ENCODE results near the gene TECPR1.

TECPR1 gene

DNA sequence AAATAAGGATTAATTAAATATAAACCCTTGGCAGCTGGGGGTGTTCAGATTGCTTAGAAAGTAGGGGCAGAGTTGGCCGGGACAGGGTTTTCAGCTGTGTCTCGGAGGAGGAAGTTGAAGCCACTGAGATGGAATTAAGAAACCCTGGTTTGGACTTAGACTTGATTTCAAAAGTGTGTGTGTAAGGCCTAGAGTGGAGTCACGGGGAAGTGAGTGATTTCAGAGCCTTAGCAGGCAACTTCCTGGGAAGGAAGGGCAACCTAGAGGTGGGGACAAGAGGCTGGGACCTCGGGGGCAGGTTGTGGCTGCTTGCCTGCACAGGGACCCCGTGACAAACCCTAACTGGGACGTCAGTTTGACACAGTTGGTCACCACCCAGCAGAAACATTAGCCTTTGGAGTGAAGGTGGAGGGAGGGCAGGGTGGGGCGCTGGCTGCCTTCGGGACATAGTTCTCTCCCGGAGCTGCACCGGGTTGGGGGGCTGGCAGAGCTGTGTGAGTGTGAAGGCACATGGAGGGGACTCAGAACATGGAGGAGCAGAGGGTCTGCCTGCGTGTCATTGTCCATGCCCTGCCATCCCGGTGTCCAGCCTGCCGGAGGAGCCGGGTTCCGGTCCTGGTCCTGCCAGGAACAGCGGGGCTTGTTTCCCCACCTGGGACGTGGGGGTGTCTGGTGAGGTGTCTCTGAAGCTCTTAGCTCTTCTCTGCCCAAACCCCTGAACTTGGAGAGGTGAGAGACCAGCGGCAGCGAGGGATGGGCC lies 31.3 kb upstream of the TECPR1 start:
- no peak for DNase-seq

DNA sequence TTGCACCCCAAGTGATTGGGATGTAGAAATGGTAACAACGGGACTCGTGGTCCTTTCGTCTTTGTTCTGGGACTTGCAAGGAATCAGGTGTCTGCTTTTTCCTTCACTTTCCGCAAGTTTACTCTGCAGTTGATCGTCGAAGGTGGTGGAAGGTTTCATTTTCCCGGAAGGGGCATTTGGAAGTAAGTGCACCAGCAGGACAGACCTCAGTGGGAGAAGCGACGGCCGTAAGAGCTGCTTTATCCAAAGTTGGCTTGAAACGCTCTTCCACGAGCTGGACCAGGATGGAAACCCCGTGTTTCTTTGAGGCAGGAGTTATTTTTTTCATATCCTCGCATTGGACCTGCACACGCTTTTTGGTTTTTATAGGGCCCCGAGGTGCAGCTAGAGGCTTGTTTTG lies 30.7 kb upstream of the TECPR1 start:
- DNase-seq: no peak

DNA sequence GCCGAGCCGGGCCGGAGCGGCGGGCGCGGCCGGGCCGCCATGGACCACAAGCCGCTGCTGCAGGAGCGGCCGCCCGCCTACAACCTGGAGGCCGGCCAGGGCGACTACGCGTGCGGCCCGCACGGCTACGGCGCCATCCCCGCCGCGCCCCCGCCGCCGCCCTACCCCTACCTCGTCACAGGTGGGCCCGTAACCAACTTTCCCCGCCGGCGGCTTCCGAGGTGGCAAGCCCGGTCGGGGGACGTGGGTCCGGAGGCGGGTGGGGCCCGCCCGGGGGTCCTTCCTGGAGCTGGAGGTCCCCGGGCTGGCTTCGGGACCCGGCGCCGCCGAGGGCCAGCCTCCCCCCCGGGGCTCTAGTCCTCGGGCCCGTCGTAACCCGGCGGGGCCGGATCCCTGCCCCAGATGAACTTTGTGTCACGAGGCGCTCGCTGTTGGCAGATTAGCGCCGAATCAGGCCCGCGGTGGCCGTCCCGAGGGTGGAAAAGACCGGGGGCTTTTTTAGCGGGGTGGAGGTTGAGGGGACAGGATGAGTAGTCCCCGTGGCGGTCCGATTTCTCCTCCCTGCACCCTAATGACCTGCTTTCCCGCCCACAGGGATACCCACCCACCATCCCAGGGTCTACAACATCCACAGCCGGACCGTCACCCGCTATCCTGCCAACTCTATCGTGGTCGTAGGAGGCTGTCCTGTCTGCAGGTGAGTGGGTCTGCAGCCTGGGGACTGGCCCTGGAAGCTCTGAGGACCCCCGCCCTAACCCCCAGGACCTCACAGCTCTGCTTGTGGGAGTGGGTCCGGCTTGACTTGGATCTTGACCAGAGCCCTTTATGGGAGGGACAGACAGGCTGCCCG lies 29.9 kb upstream of the TECPR1 start:
- DNase-seq: peak; percentile 30

DNA sequence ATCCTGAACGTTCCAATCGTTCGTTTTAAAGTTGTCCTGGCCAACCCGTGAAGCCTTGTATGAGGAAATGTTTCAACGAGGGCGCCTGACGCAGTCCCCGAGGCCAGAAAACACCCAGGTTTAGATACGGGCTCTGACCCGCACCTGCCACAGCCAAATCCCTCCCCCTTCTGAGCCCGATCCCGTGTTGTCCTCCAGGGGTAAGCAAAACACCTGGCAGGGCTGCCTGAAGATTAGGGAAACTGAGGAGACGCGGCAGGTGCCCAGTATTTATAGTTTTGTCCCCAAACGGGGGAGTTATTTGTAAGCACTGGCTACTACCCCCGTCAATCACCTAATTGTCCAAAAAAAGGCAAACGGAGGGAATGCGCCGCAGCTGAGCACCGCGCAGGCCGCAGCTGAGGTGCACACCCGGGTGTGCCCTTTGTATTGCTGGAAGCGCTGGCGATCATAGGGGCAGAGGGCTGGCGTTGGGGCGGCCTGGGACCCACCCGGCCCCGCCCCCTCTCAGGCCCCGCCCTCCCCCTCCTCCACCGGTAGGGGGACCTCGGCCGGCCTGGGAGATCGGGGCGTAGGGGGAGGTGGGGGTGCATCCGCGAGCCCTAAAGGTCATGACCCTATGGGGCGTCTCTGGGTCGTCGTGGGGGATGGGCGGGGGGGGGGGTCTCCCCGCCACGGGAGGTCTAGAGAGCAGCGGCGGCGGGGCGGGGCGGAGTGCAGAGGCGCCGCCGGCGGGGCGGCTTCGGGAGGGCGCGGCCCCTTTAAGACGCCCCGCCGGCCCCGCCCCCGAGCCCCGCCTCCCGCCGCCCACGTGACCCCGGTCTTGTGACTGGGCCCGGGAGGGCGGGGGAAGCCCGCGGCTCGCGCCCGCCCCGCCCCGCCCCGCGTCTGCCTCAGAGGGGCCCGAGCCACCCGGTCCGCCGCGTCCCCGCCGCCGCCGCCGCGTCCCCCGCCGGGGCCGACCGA lies 29.0 kb upstream of the TECPR1 start, which contains the start of gene BRI3:
BRI3 (plus strand) TSS at position 896 of the 966 bp plus-strand sequence. CDS start 110 bp downstream, outside the sequence.
- peak; percentile 88 for DNase-seq

DNA sequence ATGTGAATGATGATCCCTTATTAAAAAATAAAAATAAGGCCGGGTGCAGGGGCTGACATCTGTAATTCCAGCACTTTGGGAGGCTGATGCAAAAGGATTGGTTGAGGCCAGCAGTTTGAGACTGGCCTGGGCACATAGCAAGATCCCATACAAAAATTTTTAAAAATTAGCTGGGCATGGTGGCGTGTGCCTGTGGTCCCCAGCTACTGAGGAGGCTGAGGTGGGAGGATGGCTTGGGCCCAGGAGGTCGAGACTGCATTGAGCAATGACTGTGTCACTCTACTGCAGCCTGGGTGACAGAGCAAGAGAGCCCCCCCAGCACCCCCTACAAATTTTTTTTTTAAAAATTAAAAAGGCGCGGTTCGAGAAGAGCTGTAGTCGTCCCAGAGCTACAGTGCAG lies 28.3 kb upstream of the TECPR1 start:
- DNase-seq: no peak

DNA sequence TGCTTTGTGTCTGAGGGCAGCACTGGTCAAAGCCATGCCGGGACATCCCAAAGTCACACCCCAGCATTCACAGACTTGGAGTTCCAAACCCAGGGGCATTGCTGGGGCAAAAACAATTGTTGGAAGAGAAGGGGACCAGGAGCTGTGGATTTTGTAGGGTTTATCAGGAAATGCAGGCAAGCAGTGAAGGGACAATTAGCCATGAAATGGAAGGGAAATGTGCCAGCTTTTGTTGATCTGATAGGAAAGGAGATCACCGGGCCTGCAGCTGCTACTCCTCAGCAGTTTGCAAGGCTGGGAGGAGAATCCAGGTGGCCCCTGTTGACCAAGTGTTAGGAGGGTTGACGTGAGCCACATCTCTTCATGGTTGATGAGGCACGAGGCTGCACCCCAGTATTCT lies 26.9 kb upstream of the TECPR1 start:
- DNase-seq: no peak

DNA sequence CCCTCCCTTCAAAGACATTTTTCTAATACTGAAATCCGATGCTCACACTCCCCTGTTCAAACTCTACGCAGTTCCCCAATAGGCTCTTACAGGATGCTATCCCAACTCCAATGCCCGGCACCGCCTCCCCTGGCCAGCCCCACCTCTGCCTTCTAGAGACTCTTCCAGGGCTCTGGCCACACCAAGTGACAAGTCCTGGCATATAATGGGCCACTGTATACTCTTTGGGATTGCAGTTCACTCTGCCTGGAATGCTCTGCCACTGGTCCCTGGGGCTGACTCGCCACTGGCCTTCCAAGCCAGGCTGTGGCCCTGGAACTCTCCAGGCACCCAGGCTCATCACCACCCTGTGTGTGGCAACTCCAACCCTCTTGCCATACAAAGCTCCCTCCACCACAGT lies 26.4 kb upstream of the TECPR1 start:
- DNase-seq: no peak

DNA sequence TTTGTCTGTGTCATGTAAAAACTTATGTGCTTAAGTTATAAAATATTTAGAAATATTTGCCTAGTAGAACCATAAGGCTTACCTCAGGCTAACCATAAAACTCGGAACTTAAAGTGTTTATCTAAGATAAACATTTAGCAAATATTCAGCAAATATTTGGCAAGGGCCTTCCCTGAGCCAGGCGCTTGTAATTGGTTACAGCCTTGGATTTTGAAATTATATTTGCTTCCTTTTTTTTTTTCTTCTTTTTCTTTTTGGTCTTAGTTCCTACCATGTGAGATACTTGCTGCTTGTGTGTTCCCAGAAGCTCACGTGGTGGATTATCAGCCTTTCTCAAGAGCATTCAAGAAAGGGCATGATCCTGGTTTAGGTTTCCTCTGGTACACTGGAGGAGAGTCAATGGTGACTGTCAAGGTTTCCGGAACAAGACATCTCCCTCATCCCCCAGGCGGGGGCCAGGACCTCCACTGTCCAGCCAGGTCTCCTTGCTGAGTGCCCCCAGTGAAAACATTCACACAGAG lies 24.3 kb upstream of the TECPR1 start:
- no peak for DNase-seq

DNA sequence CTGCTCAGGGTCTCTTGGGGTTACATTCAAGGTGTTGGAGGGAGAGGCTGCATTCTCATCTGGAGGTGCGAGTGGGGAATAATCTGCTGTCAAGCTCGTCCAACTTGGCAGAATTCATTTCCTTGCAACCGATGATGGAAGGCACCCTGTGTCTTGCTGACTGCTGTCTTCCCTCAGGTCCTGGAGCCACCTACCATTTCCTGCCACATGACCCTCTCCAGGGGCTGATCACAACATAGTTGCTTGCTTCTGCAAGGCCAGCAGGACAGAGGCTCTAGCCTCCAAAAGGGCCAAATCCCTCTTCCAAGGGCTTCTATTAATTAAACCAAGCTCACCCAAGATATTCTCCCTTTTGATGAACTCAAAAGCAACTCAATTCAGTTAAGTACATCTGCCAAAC lies 15.3 kb upstream of the TECPR1 start:
- no peak for DNase-seq

DNA sequence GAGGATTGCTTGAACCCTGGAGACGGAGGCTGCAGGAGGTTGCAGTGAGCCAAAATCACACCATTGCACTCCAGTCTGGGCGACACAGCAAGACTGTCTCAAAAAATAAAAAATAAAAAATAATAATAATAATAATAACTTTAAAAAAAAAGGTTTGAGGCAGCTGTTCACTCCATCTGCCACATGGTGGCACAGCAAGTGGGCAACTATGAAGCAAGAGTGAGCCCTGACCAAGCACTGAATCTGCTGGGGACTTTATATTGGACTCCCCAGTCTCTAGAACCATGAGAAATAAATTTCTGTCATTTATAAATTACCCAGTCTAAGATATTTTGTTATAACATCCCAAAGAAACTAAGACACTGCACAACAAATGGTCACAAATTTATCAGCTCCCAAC lies 14.8 kb upstream of the TECPR1 start:
- no peak for DNase-seq

DNA sequence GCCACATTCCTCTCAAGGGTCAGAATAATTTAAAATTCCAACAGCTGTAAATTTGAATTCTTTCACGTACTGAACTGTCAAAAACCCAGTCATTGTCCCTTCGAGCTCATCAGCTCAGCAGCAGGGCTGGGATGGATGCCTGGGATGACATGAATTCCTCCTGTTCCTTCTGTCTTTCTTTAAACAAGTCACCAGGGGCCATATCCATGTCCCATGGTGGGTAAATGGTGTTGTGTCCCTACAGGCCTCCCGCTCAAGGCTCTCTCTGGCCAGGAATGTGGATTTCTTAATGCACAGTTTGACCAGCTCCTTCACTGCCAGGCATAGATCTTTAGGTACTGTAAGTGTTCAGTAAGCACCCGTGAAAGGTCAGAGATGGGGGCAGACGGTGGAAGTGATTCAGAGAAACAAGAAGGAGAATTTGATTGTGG lies 13.8 kb upstream of the TECPR1 start:
- DNase-seq: no peak

DNA sequence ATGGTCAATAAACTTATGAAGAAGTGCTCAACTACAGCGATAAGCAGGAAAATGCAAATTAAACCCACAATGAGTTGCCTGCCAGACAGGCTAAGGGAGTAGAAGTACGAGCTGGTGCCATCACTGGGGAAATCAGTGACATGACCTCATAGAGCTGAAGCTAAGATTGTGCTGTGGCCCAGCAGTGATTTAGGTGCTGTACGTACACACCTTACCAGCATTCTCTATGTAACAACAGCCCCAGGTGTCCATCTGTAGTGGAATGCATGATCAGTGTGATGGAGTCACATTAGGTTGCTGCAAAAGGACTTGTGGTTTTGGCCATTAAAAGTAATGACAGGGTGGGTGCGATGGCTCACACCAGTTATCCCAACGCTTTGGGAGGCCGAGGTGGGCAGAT lies 5.7 kb upstream of the TECPR1 start:
- DNase-seq: no peak

DNA sequence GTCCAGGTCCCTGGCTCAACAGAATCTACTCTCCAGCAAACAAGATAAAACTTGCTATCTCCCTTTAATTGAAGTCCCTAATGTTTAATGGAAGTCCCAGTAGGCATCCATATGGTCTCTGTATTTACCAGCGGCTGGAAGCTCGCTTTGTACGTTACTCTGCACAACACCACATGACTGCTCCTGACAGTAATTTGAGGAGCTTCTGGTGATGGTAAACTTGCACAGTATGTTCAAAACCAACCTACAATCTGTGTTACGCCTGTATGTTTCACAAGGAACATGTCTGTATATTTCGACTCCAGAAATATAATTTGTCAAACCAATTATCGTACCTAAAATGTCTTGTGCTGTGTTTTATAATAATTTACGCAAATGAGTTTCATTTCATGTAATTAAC lies 4.4 kb upstream of the TECPR1 start:
- DNase-seq: no peak

DNA sequence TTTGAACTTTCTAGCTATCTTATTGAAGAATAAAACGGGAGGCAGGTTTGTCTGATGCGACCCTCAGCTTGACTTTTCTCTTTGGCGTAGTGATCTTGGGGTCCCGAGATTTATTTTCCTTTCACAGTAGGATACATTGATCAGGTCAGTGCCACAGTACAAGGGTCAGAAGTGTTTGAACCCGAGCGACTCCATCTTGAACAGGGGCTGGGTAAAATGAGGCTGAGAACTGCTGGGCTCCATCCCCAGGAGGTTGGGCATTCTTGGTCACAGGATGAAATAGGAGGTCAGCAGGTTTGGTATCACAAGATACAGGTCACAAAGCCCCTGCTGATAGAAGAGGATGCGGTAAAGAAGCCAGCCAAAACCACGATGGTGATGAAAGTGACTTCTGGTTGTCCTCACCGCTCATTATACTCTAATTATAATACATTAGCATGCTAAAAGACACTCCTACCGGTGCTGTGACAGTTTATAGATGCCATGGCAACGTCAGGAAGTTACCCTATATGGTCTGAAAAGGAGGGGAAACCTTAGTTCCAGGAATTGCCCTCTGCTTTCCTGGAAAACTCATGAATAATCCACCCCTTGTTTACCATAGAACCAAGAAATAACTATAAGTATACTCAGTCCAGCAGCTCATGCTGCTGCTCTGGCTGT lies 3.0 kb upstream of the TECPR1 start:
- peak; percentile 22 for DNase-seq

DNA sequence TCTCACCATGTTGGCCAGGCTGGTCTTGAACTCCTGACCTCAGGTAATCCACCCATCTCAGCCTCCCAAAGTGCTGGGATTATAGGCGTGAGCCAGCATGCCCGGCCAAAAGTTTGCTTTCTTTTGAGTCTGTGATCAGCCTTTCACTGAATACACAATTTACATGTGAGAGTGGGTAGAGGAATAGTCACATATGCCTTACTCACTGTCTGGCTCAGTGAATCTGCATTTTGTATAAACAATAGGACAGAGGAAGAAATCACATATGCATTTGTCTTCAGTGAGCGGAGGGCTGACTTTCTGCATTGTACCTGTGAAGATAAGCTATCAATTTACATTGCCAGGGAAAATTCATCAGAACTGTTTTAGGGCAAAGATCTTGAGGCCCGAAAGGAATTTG lies 2.5 kb upstream of the TECPR1 start:
- no peak for DNase-seq

DNA sequence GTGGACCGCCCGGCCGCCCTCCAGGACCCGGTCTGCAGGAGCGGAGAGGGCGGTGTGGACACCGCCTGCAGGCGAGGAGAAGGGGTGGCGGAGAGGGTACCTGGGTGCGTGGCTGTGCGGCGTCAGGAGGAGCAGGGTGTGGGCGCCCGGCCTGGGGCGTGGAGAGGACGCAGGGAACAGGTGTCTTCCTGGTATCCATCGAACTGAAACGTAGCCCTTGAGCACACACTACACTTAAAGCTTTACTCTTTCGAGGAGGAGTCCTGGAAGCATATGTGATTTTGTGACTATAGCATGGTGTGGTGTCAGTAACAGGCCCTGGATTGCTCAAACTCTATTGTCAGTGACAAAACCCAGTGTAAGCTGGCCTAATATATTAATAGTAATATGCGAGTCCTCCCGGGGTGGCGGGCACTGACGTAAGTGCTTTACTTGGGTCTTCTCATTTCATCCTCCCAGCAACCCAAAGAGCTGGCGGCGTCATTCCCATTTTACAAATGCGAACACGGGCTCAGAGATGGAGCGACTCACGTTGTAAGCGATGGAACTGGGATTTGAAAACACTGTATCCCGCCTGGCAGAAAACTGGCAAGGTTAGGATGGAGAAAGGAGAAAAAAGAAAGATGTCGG lies 508 bp upstream of the TECPR1 start:
- no peak for DNase-seq

DNA sequence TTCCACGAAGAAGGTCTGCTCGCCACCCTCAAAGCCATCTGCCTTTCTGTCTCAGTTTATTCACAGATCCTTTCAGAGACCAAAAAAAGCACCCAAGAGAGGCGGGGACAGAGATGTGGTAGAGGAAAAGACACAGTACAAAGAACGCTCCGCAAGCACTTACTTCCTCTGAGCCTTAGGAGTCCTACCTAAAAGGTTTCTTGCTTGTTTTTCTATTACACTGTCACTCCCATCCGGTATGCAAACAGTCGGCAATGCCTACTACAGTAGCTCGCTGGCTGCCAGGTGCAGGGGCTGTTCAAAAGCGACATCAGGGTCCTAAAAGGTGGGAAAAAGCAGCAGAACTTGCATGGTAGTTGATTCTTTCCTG lies 816 bp downstream of the TECPR1 start:
- DNase-seq: peak; percentile 35

DNA sequence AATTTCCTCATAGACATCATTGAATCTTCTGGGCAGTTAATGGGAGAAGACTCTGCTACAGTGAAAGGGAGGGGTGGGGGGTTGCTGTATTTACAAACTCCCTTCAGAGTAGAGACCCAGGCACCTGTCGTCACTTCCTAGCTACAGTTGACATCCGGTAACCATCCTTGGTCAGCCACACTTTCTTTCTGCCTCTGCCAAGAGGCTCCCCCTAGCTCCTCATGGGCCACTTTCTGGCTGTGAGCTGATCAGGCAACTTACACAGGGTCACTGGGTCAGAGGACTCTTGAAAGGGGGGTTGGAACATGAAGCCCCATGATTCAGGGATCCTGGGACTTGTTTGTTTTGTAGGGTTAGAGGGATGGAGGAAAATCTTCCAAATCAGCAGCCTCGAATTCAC lies 1.2 kb downstream of the TECPR1 start:
- peak; percentile 36 for DNase-seq

DNA sequence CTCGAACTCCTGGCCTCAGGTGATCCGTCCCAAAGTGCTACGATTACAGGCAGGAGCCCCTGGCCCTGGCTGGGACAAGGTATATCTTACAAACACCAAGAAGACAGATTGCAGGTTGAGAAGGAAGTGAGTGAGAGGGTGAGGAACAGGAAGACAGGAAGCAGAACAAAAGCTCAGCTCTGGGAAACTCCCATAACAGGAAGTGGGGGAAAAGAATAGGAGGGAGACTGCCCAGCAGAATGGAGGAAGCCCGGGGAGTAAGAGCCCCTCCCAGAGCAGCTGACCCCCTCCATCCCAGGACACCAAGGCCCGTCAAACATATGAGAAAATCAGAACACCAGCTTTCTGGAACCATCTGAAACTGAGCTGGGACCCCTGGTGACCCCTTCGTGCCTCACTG lies 2.9 kb downstream of the TECPR1 start:
- no peak for DNase-seq

DNA sequence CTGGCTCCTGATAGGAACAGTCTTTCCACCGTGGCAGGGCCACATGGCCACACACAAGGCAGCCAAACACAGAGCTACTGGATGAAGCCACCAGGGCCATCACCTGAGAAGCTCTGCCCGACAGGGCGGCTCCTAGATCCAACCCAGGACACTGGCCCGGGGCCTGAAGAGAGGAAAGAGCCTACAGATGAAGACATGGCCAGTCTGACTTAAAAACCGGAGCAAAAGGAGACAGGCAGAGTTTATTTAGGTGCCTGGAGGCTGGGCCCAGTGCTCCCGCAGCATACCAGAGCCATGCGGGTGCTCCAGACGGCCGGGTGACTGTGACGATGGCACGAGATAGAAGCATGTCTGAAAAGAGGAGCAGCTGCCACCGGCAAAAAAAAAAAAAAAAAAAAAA lies 3.9 kb downstream of the TECPR1 start:
- DNase-seq: no peak

DNA sequence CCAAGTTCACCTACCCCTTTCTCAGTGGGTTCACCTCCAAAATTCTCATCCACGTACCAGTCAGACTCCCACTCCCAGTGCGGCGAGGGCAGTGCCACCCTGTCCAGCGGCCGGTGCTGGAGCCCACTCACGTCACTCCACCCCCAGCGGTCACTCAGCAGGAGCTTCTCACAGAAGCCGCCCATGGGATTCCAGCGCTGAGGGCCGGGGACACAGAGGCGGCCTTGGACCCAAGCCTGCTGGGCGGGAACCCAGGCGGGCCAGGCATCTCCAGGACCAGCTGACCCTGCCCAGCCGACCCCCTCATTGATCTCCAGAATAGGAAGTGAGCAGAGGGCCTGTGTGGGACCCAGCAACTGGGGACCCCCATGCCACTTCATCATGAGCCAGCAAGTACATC lies 7.2 kb downstream of the TECPR1 start:
- no peak for DNase-seq

DNA sequence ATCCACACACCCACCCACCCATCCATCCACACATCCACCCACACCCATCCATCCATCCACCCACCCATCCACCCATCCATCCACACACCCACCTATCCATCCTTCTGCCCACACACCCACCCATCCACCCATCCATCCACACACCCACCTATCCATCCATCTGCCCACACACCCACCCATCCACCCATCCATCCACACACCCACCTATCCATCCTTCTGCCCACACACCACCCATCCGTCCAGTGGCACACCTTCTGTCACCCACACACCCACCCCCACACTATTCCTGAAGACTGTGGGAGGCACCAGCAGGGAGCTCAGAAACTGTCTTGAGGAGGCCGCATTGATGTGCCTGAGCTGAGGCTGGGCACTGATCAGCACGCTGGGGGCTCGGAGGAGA lies 9.1 kb downstream of the TECPR1 start:
- no peak for DNase-seq

Data from stimulated activated CD4-positive, alpha-beta T cell treated with anti-CD3 and anti-CD28 coated beads, Interleukin-4, amount 100 ng/mL, for 24 hours (primary cell).